Stomach (tissue), 9 donors: ENCODE results near the gene VPS51. TPM values are rescaled to one million over a fixed set of nuclear protein-coding genes. Genes with fewer than 3 reads are reported as not detected.

Experiments
- DNase-seq, 2 donors: peaks; one replicate each; pipeline versions ENCODE4 v3.0.0 to v3.0.0-alpha.2; 2013 to 2019
- H3K27ac ChIP-seq, 5 donors: fragments of 200-600 bp in 4 of 5; sonication (generic) in 4 of 5; one replicate each; pipeline ENCODE4 v1.5.1; 2013 to 2019; ENCODE audit warnings: mild to moderate bottlenecking in 1 of 5, moderate library complexity in 1 of 5
- H3K27me3 ChIP-seq, 3 donors: fragments of 200-600 bp; sonication (generic); one replicate each; pipeline ENCODE4 v1.5.1; 2017 to 2019; ENCODE audit warnings: mixed run types in 1 of 3
- H3K36me3 ChIP-seq, 4 donors: fragments of 200-600 bp; sonication (generic); 1 replicate in 3 of 4; 2 replicates in 1 of 4; pipeline ENCODE4 v1.5.1; 2016 to 2019
- H3K4me1 ChIP-seq, 4 donors: fragments of 200-600 bp; sonication (generic); one replicate each; pipeline ENCODE4 v1.5.1; 2016 to 2019
- H3K4me3 ChIP-seq, 4 donors: fragments of 200-600 bp; sonication (generic) in 3 of 4; one replicate each; pipeline ENCODE4 v1.5.1; 2016 to 2019; ENCODE audit warnings: mild to moderate bottlenecking in 1 of 4
- H3K9me3 ChIP-seq, 4 donors: fragments of 200-600 bp; sonication (generic); one replicate each; pipeline ENCODE4 v1.5.1; 2016 to 2019
- EP300 ChIP-seq: sonication (generic); formaldehyde crosslinking; IDR thresholded peaks from one replicate; pipeline ENCODE4 v1.6.1; 2017; ENCODE audit warnings: antibody characterized with exemption
- POLR2A ChIP-seq, 4 donors: fragments of 450-650 bp; IDR thresholded peaks; one replicate each; pipeline ENCODE4 v1.6.1; 2016; ENCODE audit warnings: antibody characterized with exemption in 4 of 4, control low read depth in 2 of 4, mild to moderate bottlenecking in 1 of 4, moderate library complexity in 1 of 4
- POLR2AphosphoS5 ChIP-seq, 3 donors: sonication (generic); formaldehyde crosslinking; IDR thresholded peaks; one replicate each; pipeline ENCODE4 v1.6.1; 2016; ENCODE audit warnings: antibody characterized with exemption in 3 of 3
- WGBS, 5 donors: extraction: QIAGEN DNeasy Blood & Tissue Kit in 3 of 5; methylation state at CpG; one replicate each; pipeline versions ENCODE4 v1.1.5 to v1.1.7; 2013 to 2018; 5-methylcytosine and 5-hydroxymethylcytosine counted together
- intact Hi-C: fragments of 100-400 bp; cut with DNase I; formaldehyde crosslinking; loops from one replicate; pipeline ENCODE4 v1.15.1; 2023; ENCODE audit warnings: low total_unique reads
- polyA plus RNA-seq, 3 donors: library from polyadenylated mRNA; stranded (reverse); fragments of 200-250 nt; gene quantifications; one replicate each; pipeline ENCODE4 v1.2.3, GENCODE V29; 2013
- total RNA-seq, 5 donors: library from RNA; depleted of rRNA; stranded (reverse); fragments of >200 nt; gene quantifications; one replicate each; pipeline versions ENCODE4 v1.1.0 to v1.2.3, GENCODE V29; 2014 to 2016
- TF ChIP-seq, protein P1 (sequence below), 7 experiments: fragments of 450-650 bp in 4 of 7; fragments of 200-600 bp in 3 of 7; sonication (generic) in 3 of 7; IDR thresholded peaks; one replicate each; pipeline ENCODE4 v1.5.1; 2016 to 2019; ENCODE audit warnings: antibody characterized with exemption in 7 of 7, control low read depth in 2 of 7, mild to moderate bottlenecking in 1 of 7
- donor health status: healthy with polysubstance abuse.
- donor health status: Bipolar disorder and iron deficiency.
- donor health status: healthy.

The VPS51 gene
- total and polyA plus RNA-seq, 8 donors, result 124 to 2,272 (median 202) TPM

GRCh38 chr11:65071907-65072630 is 23.9 kb upstream of the VPS51 start:
- Histone ChIP-seq H3K4me1 (no peaks in the 10 kb centered on the region), H3K36me3 (no peaks in the 10 kb centered on the region), H3K27me3 (no peaks in the 10 kb centered on the region), H3K9me3 (no peaks in the 10 kb centered on the region), H3K4me3 (no peak overlapping the region), H3K27ac (no peak overlapping the region)
- DNase-seq, result no peak
- no peak for TF ChIP-seq EP300
- TF ChIP-seq POLR2A (IDR thresholded peaks at IDR 0.05), result no peak
- no peak for TF ChIP-seq POLR2AphosphoS5 (IDR thresholded peaks at IDR 0.05)
- TF ChIP-seq, protein P1, sequence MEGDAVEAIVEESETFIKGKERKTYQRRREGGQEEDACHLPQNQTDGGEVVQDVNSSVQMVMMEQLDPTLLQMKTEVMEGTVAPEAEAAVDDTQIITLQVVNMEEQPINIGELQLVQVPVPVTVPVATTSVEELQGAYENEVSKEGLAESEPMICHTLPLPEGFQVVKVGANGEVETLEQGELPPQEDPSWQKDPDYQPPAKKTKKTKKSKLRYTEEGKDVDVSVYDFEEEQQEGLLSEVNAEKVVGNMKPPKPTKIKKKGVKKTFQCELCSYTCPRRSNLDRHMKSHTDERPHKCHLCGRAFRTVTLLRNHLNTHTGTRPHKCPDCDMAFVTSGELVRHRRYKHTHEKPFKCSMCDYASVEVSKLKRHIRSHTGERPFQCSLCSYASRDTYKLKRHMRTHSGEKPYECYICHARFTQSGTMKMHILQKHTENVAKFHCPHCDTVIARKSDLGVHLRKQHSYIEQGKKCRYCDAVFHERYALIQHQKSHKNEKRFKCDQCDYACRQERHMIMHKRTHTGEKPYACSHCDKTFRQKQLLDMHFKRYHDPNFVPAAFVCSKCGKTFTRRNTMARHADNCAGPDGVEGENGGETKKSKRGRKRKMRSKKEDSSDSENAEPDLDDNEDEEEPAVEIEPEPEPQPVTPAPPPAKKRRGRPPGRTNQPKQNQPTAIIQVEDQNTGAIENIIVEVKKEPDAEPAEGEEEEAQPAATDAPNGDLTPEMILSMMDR (IDR thresholded peaks at IDR 0.05), result no peak
- 55 to 68% (median 64%) methylated on average over 4 of the region's 4 CpGs for WGBS, 5 donors
- intact Hi-C loops, result no loop called here

GRCh38 chr11:65072631-65072966 is 23.4 kb upstream of the VPS51 start:
- DNase-seq, result no peak
- Histone ChIP-seq H3K9me3 (no peaks in the 10 kb centered on the region), H3K27ac (no peak overlapping the region), H3K27me3 (no peaks in the 10 kb centered on the region), H3K4me1 (no peaks in the 10 kb centered on the region), H3K36me3 (no peaks in the 10 kb centered on the region), H3K4me3 (no peak overlapping the region)
- no peak for TF ChIP-seq EP300
- no peak for TF ChIP-seq POLR2A (IDR thresholded peaks at IDR 0.05)
- TF ChIP-seq, protein P1 (IDR thresholded peaks at IDR 0.05), result no peak
- no peak for TF ChIP-seq POLR2AphosphoS5 (IDR thresholded peaks at IDR 0.05)
- intact Hi-C loops, result no loop called here
- WGBS, 5 donors, result 12 to 59% (median 39%) methylated on average over 1 of the region's 1 CpG

DNA sequence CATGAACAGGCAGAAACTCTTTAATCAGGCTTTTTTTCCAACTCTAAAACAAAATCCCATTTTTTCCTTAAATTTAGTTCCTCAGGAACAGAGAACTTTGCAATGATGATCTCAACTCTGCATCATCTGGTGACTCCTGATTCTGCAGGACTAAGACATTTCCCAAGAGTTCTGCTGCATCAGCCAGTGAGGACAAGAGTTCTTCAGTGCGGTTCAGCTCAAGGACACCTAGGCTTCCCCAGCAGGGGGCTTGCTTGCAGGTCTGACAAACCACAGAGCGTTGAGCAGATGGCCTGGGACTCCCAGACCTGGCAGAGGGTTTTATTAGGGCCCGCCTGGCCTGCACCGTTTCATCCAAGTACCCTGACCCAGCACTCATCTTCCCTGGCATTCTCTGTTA is 18.6 kb upstream of the VPS51 start:
- Histone ChIP-seq H3K36me3 (peaks cover 0 to 6% (median 0%) of the 10 kb centered on the region in 4 donors), H3K4me1 (peaks cover 0 to 7% (median 0%) of the 10 kb centered on the region in 4 donors), H3K27ac (no peak overlapping the region), H3K4me3 (no peak overlapping the region), H3K9me3 (no peaks in the 10 kb centered on the region), H3K27me3 (no peaks in the 10 kb centered on the region)
- TF ChIP-seq POLR2A (IDR thresholded peaks at IDR 0.05), result no peak
- TF ChIP-seq, protein P1 (IDR thresholded peaks at IDR 0.05), result no peak
- TF ChIP-seq EP300, result no peak
- TF ChIP-seq POLR2AphosphoS5 (IDR thresholded peaks at IDR 0.05), result no peak
- intact Hi-C loops, result no loop called here
- 81 to 93% (median 88%) methylated on average over 4 of the region's 4 CpGs for WGBS, 5 donors
- DNase-seq, result no peak

GRCh38 chr11:65078151-65078550 is 17.9 kb upstream of the VPS51 start:
- no peak overlapping the region for H3K27ac ChIP-seq
- peak; percentile 82 to 83 for DNase-seq

More at GRCh38 chr11:65078151-65078550, 17.9 kb upstream of the VPS51 start:
- 30 to 55% (median 41%) methylated on average over 3 of the region's 3 CpGs for WGBS, 5 donors
- peaks cover 0 to 6% (median 0%) of the 10 kb centered on the region in 4 donors for H3K36me3 ChIP-seq
- no peaks in the 10 kb centered on the region for H3K27me3 ChIP-seq
- H3K4me1 ChIP-seq, result peaks cover 0 to 14% (median under 1%) of the 10 kb centered on the region in 4 donors
- TF ChIP-seq POLR2AphosphoS5 (IDR thresholded peaks at IDR 0.05), result no peak
- TF ChIP-seq EP300, result no peak
- no peak for TF ChIP-seq POLR2A (IDR thresholded peaks at IDR 0.05)
- TF ChIP-seq, protein P1 (IDR thresholded peaks at IDR 0.05), result peak in 6 of 7 experiments; percentile 44 to 84 (median 77)
- intact Hi-C loops, result no loop called here
- H3K9me3 ChIP-seq, result no peaks in the 10 kb centered on the region
- H3K4me3 ChIP-seq, result no peak overlapping the region
